Tibial artery (tissue), 4 donors: ENCODE results near the gene BCO2.

ENCODE experiments used
- DNase-seq, 2 donors: peaks; one replicate each; pipeline ENCODE4 v3.0.0-alpha.2; 2019
- H3K27ac ChIP-seq, 2 donors: fragments of 200-600 bp; sonication (generic) in 1 of 2; 1 replicate in 1 of 2; 2 replicates in 1 of 2; pipeline ENCODE4 v1.5.1; 2018 to 2019; ENCODE audit warnings: mild to moderate bottlenecking in 1 of 2
- H3K27me3 ChIP-seq, 2 donors: fragments of 200-600 bp; sonication (generic) in 1 of 2; one replicate each; pipeline versions ENCODE4 v1.5.1 to v1.6.0; 2016 to 2019
- H3K36me3 ChIP-seq, 3 donors: fragments of 200-600 bp; sonication (generic) in 2 of 3; one replicate each; pipeline ENCODE4 v1.5.1; 2016 to 2019; ENCODE audit warnings: mild to moderate bottlenecking in 2 of 3
- H3K4me1 ChIP-seq, 4 donors: fragments of 200-600 bp; sonication (generic) in 2 of 4; 1 replicate in 3 of 4; 2 replicates in 1 of 4; pipeline ENCODE4 v1.5.1; 2016 to 2019
- H3K4me3 ChIP-seq, 2 donors: fragments of 200-600 bp; sonication (generic) in 1 of 2; 1 replicate in 1 of 2; 2 replicates in 1 of 2; pipeline ENCODE4 v1.5.1; 2018 to 2019; ENCODE audit warnings: mild to moderate bottlenecking in 2 of 2
- H3K9me3 ChIP-seq, 3 donors: fragments of 200-600 bp; sonication (generic) in 1 of 3; one replicate each; pipeline ENCODE4 v1.5.1; 2016 to 2019
- CTCF ChIP-seq, 2 experiments: fragments of 200-600 bp in 1 of 2; fragments of 450-650 bp in 1 of 2; IDR thresholded peaks; one replicate each; pipeline ENCODE4 v1.5.1; 2017 to 2019; ENCODE audit warnings: antibody characterized with exemption in 2 of 2, mild to moderate bottlenecking in 1 of 2, moderate library complexity in 1 of 2
- intact Hi-C: fragments of 100-400 bp; cut with DNase I; formaldehyde crosslinking; loops from one replicate; pipeline ENCODE4 v1.15.0; 2023; ENCODE audit warnings: low total_unique reads

Gene BCO2

GRCh38 chr11:112225753-112226061 lies 50.4 kb downstream of the BCO2 start:
- no peaks in the 10 kb centered on the region for H3K9me3 ChIP-seq
- TF ChIP-seq CTCF (IDR thresholded peaks at IDR 0.05): no peak
- peaks cover 14 to 21% (median 14%) of the 10 kb centered on the region in 3 donors for H3K36me3 ChIP-seq
- peak overlapping the region; percentile 80 to 85 for H3K4me3 ChIP-seq
- DNase-seq: peak in 1 of 2 donors; percentile 58
- H3K27me3 ChIP-seq: no peaks in the 10 kb centered on the region
- intact Hi-C loops: no loop called here
- H3K27ac ChIP-seq: peak overlapping the region; percentile 95
- peaks cover 0 to 18% (median 10%) of the 10 kb centered on the region in 4 donors for H3K4me1 ChIP-seq

- Histone ChIP-seq H3K36me3 (peaks cover 19 to 26% (median 19%) of the 10 kb centered on the region in 3 donors), H3K4me3 (peak within 1 kb of the TSS; percentile 80 to 85), H3K27me3 (no peaks in the 10 kb centered on the region), H3K9me3 (no peaks in the 10 kb centered on the region), H3K27ac (peak within 1 kb of the TSS; percentile 95), H3K4me1 (peaks cover 0 to 18% (median 10%) of the 10 kb centered on the region in 4 donors)
- no peak for TF ChIP-seq CTCF (IDR thresholded peaks at IDR 0.05)
- peak; percentile 82 to 91 for DNase-seq
- intact Hi-C loops: no loop called here
Measured at GRCh38 chr11:112226062-112226830, 50.9 kb downstream of the BCO2 start, which contains the start of gene PTS. PTS (plus strand) TSS chr11:112226428; CDS start chr11:112226444, 16 bp downstream.

- no peak for DNase-seq
Measured at GRCh38 chr11:112226831-112227401, 51.6 kb downstream of the BCO2 start.

GRCh38 chr11:112227471-112227870 lies 52.2 kb downstream of the BCO2 start:
- Histone ChIP-seq H3K36me3 (peaks cover 21 to 34% (median 26%) of the 10 kb centered on the region in 3 donors), H3K4me1 (peaks cover 0 to 18% (median 10%) of the 10 kb centered on the region in 4 donors), H3K27ac (peak overlapping the region; percentile 13 to 95), H3K4me3 (peak overlapping the region; percentile 80 to 85), H3K27me3 (no peaks in the 10 kb centered on the region), H3K9me3 (no peaks in the 10 kb centered on the region)
- no peak for TF ChIP-seq CTCF (IDR thresholded peaks at IDR 0.05)
- no peak for DNase-seq
- intact Hi-C loops: no loop called here

More at GRCh38 chr11:112226831-112227401, 51.6 kb downstream of the BCO2 start:
- intact Hi-C loops: no loop called here
- H3K36me3 ChIP-seq: peaks cover 19 to 32% (median 24%) of the 10 kb centered on the region in 3 donors
- TF ChIP-seq CTCF (IDR thresholded peaks at IDR 0.05): no peak
- peaks cover 0 to 18% (median 10%) of the 10 kb centered on the region in 4 donors for H3K4me1 ChIP-seq
- H3K9me3 ChIP-seq: no peaks in the 10 kb centered on the region
- H3K4me3 ChIP-seq: peak overlapping the region; percentile 80 to 85
- peak overlapping the region; percentile 95 for H3K27ac ChIP-seq
- no peaks in the 10 kb centered on the region for H3K27me3 ChIP-seq

GRCh38 chr11:112228706-112229105 lies 53.4 kb downstream of the BCO2 start:
- H3K36me3 ChIP-seq: peaks cover 26 to 34% (median 34%) of the 10 kb centered on the region in 3 donors
- H3K4me1 ChIP-seq: peaks cover 0 to 18% (median 10%) of the 10 kb centered on the region in 4 donors
- H3K4me3 ChIP-seq: no peak overlapping the region
- H3K9me3 ChIP-seq: no peaks in the 10 kb centered on the region
- no peak for DNase-seq
- no peak for TF ChIP-seq CTCF (IDR thresholded peaks at IDR 0.05)
- H3K27ac ChIP-seq: no peak overlapping the region
- H3K27me3 ChIP-seq: no peaks in the 10 kb centered on the region
- intact Hi-C loops: no loop called here
